Measurements from ENCODE around the gene SAPCD2. TPM values are rescaled to one million over a fixed set of nuclear protein-coding genes. Genes with fewer than 3 reads are reported as not detected.

Gene SAPCD2
- polyA plus RNA-seq, 1 donor (not counting 4 experiments of a cell fraction or from before 2014, with no cell fraction given) = 1.6 TPM

DNA sequence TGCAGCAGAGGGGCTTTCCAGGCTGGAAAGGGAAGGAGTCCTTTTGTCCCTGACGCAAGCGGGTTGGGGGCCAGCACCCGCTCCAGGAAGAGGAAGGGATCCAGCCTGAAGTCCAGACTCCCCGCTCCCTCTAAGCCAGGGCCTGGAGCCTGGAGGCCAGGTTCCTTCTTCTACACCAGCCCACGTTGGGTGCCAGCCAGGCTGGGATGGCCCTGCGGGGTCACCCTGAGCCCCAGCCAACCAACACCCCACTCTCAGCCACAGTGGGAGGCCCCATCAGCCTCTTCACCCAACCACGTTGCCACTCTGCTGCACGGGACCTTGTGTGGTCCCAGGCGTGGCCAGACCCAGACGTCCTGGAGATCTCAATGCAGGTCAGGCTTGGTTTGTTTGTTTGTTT lies 37.5 kb downstream of the SAPCD2 start:
- Histone ChIP-seq H3K4me3 (ENCODE audit: control insufficient read depth in 2 of 3, extremely low read depth in 1 of 3, insufficient read depth in 2 of 3, low read depth in 1 of 3, low read length in 3 of 3) (no peak overlapping the region), H3K79me2 (ENCODE audit: control insufficient read depth, insufficient read depth, low read length) (no peaks in the 10 kb centered on the region), H3K27me3 (ENCODE audit: control insufficient read depth, extremely low read depth, insufficient read depth, low read length) (no peaks in the 10 kb centered on the region), H4K20me1 (ENCODE audit: control insufficient read depth, extremely low read depth, insufficient read depth, low read length) (no peaks in the 10 kb centered on the region), H3K9me3 (ENCODE audit: control insufficient read depth, low read depth, low read length) (no peaks in the 10 kb centered on the region), H2AFZ (ENCODE audit: control insufficient read depth, low read length) (no peak overlapping the region), H3K4me1 (ENCODE audit: control insufficient read depth, extremely low read depth, insufficient read depth, low read length) (peaks cover 10% of the 10 kb centered on the region), H3K9me1 (ENCODE audit: control insufficient read depth, extremely low read depth, insufficient read depth, low read length) (no peaks in the 10 kb centered on the region), H3K36me3 (ENCODE audit: control insufficient read depth in 2 of 2, extremely low read depth in 1 of 2, insufficient read depth in 2 of 2, low read length in 2 of 2) (no peaks in the 10 kb centered on the region), H3K9ac (ENCODE audit: control insufficient read depth, extremely low read depth, insufficient read depth, low read length) (no peak overlapping the region), H3K4me2 (ENCODE audit: control insufficient read depth, extremely low read depth, insufficient read depth, low read depth, low read length) (no peak overlapping the region), H3K27ac (ENCODE audit: control insufficient read depth, insufficient read depth, low read length) (no peak overlapping the region)
- DNase-seq (ENCODE audit: low read depth, low spot score) (no peak), FAIRE-seq (no peak)
- dilution Hi-C loops (cut with MboI; ENCODE audit: extremely low pct_ligation_motif_present, low sequenced_read_pairs) = no loop called here
- TF ChIP-seq CTCF (optimal IDR thresholded peaks at IDR 0.05 in 1 of 3, IDR thresholded peaks at IDR 0.05 in 1 of 3, conservative IDR thresholded peaks at IDR 0.05 in 1 of 3; ENCODE audit: extremely low read depth in 1 of 3, insufficient read depth in 2 of 3, low read length in 3 of 3) (no peak), EZH2 (IDR thresholded peaks at IDR 0.05; ENCODE audit: low read length) (no peak)

- Histone ChIP-seq H3K4me3 (ENCODE audit: control insufficient read depth in 2 of 3, extremely low read depth in 1 of 3, insufficient read depth in 2 of 3, low read depth in 1 of 3, low read length in 3 of 3) (no peak within 1 kb of the TSS), H2AFZ (ENCODE audit: control insufficient read depth, low read length) (no peak within 1 kb of the TSS), H4K20me1 (ENCODE audit: control insufficient read depth, extremely low read depth, insufficient read depth, low read length) (no peaks in the 10 kb centered on the region), H3K9ac (ENCODE audit: control insufficient read depth, extremely low read depth, insufficient read depth, low read length) (no peak within 1 kb of the TSS), H3K27ac (ENCODE audit: control insufficient read depth, insufficient read depth, low read length) (no peak within 1 kb of the TSS), H3K27me3 (ENCODE audit: control insufficient read depth, extremely low read depth, insufficient read depth, low read length) (peaks cover 5% of the 10 kb centered on the region), H3K36me3 (ENCODE audit: control insufficient read depth in 2 of 2, extremely low read depth in 1 of 2, insufficient read depth in 2 of 2, low read length in 2 of 2) (no peaks in the 10 kb centered on the region), H3K79me2 (ENCODE audit: control insufficient read depth, insufficient read depth, low read length) (no peaks in the 10 kb centered on the region), H3K9me3 (ENCODE audit: control insufficient read depth, low read depth, low read length) (no peaks in the 10 kb centered on the region), H3K9me1 (ENCODE audit: control insufficient read depth, extremely low read depth, insufficient read depth, low read length) (no peaks in the 10 kb centered on the region), H3K4me1 (ENCODE audit: control insufficient read depth, extremely low read depth, insufficient read depth, low read length) (peaks cover 10% of the 10 kb centered on the region), H3K4me2 (ENCODE audit: control insufficient read depth, extremely low read depth, insufficient read depth, low read depth, low read length) (no peak within 1 kb of the TSS)
- FAIRE-seq (no peak), DNase-seq (ENCODE audit: low read depth, low spot score) (no peak)
- TF ChIP-seq EZH2 (IDR thresholded peaks at IDR 0.05; ENCODE audit: low read length) (no peak), CTCF (optimal IDR thresholded peaks at IDR 0.05 in 1 of 3, IDR thresholded peaks at IDR 0.05 in 1 of 3, conservative IDR thresholded peaks at IDR 0.05 in 1 of 3; ENCODE audit: extremely low read depth in 1 of 3, insufficient read depth in 2 of 3, low read length in 3 of 3) (no peak)
- dilution Hi-C loops (cut with MboI; ENCODE audit: extremely low pct_ligation_motif_present, low sequenced_read_pairs) = no loop called here
Observed at GRCh38 chr9:137031904-137032640, 38.3 kb downstream of the SAPCD2 start, which contains the start of gene FUT7. TSS of gene FUT7 (minus strand) at chr9:137032088. CDS start at chr9:137031991, 97 bp downstream.
